GM19328 (cell line): ENCODE measurements around the gene TYMS.
"Not testable (repeated sequence)": the region's sequence is repeated elsewhere in the genome, so short reads cannot be mapped to it uniquely, and the experiment has no call there.

Experiments
- ATAC-seq: cut with Tn5 transposase; IDR thresholded peaks from one replicate; pipeline ENCODE4 v1.9.1; 2021; ENCODE audit warnings: mild to moderate bottlenecking, moderate library complexity; ENCODE audit not compliant: unreplicated experiment

TYMS gene

DNA sequence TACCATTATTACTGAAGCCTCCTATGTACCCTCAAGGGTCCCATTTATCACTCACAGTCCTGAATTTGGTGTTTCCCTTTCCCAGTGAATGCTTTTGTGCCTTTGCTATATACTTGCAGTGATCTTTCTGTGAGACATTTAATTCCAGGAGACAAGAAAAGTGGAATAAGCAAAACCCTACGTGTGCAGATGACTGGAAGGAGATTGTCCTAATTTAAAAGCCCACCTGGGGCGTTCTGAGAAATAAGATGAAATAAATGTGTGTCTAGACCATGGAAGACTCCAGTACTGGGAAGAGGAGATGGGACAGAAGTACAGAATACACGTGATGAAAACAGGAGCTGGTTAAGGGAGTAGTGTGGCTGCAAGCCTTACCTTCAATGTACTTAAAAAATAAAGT, 19.3 kb downstream of the TYMS start:
- ATAC-seq, result no peak

DNA sequence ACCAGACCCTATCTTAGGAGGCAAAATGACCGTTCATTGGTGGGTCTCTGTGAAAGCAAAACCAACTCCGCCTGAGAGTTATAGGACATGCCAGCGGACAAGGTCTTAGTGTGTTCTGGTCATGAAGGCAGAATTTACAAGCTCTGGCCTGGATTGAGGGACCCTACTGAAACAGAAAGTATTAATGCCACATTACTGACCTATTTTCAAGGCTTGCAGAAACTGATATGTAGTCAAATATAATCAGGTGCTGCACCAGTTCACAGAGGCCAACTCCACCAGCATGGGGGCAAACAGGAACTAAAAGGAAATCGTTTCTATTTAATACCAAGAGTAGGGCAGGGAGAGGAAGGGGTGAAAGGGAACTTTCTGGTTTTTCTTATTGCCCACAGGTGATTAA, 19.7 kb downstream of the TYMS start:
- no peak for ATAC-seq

DNA sequence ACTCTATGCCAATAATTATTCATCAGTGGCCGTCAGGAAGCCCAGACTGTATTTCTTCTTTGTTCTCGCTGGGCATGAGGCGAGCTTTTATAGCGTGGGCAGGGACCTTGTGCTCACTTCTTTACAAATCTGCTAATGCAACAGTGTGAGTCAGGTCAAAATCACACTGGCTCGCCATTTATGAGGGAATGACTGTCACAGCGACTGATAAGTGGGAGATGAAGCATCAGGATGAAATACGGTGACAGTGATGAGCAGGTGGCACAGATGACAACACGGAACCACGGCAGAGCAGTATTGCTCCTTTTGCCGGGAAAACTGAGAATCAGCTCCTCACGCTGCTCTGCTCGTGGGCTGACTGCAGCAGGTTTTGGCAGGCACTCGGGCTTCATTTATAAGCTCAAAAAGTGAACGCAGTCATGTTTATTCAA, 20.5 kb downstream of the TYMS start:
- no peak for ATAC-seq

DNA sequence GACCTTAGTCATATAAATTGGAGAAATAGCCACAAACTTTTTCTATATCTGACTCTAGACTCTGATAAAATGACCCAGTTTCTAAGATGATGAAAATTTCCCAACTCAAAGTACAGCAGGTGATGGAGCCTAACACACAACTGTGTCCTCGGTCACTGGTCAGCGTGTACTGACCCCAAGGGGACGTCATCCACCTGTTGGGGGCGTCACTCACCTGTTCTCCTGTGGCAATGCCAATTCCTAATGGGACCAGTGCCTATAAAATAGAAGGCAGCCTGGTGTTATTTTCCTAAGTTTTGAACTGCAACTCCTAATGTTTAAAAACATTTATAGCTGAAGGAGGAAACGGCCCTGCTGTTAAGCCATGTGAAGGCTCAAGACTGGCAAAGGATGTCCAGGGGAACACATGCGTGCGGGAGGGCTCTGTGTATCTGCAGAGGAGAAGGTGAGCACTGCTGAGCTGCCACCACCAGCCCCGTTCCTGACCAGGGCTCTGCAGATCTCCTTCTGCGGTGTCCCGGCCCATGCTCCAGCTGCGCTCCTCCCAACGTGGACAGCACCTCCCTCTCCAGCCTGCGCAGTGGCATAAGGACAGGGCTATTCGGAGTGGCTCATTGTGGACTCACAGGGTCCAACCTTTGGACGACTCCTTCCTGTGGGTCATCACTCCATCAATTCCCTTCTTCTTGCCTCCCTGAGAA, 21.2 kb downstream of the TYMS start:
- ATAC-seq, result no peak

DNA sequence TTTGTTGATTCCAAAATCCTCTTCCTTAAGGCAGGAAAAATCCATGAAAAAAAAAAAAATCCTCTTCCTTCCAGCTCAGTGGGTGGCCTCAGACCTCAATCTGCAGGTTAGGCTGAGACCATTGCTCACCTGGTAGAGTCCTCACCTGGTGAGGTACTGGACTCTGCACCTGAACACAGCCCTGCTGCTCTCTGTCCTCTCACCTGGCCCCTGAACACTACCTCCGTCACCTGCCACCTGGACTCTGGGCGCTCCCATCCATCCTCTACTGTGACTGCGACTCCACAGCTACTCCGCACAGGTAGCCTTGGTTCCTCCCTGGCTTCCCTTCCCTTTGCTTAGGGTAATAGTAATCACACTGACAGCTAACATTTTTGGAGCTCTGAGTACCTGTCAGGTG, 22.1 kb downstream of the TYMS start:
- ATAC-seq, result no peak

DNA sequence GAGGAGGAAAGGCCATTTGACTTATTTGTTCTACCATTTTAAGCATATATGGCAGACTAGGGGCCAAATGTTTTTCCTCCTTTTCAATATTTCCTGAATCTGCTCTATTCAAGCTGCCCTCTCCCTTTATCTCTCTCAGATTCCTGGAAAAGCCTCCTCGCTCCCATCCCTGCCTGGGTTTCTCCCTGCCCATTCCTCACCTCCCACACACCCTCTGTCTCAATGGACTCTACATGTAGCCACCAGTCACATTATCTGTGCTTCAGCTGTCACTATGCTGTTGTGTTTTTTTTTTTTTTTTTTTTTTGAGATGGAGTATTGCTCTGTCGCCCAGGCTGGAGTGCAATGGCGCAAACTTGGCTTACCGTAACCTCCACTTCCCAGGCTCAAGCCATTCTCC, 22.9 kb downstream of the TYMS start:
- ATAC-seq, result no peak

DNA sequence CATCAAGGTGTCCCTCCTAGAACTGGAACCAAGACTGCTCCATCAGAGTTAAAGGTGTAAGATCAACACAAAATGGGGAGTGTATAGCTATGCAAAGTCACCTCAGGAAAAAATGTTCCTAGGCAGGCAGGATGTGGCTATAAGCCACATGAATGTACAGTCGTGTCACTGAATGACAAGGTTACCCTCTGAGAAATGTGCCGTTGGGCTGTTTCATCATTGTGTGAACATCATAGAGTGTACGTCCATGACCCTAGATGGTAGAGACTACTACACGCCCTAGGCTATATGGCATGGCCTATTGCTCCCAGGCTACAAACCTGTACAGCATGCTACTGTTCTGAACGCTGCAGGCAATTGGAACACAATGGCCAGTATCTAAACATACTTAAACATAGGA, 24.5 kb downstream of the TYMS start:
- ATAC-seq, result no peak

DNA sequence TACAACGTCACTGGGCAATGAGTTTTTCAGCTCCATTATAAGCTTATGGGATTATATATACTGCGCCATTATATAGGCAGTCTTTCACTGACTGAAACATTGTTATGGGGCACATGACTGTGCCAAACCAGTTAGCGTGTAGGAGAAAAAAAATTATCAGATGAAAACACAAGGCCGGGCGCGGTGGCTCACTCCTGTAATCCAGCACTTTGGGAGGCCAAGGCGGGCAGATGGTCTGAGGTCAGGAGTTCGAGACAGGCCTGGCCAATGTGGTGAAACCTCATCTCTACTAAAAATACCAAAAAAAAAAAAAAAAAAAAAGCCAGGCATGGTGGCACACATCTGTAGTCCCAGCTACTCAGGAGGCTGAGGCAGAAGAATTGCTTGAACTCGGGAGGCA, 25.0 kb downstream of the TYMS start:
- ATAC-seq, result not testable (repeated sequence)

DNA sequence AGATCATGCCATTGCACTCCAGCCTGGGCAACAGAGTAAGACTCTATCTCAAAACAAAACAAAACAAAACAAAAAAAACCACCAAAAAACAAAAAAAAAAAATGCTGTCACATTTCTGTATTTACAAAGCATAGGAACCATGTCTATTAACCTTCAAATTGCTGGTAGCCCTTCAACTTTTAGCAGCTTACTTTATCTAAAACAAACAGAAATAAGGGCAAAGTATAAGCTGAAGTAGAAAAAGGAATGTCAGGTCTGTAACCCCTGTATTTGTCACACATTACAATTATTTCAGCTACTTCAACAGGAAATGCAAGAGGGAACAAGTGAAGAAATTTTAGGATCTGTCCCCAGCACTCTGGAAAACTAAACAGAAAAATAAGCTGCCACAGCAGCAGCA, 25.4 kb downstream of the TYMS start:
- no peak for ATAC-seq

DNA sequence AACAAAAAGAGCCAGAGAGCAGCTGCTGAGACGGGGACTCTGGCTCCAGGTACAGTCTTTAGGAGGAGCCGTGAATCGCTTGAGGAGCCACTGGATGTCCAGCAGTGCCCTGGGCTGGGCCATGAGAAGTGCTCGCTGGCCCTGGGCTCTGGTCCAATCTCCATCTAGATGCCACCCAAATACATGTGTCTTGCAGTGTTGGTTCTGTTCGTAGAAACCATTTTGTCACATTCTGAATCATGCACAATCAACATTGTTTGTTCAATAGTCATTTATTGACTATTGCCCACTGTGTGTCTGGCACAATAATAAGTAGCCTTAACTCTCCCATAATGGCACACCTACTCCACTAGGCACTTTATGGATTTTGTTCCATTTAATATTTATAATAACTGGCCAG, 26.1 kb downstream of the TYMS start:
- ATAC-seq, result no peak

DNA sequence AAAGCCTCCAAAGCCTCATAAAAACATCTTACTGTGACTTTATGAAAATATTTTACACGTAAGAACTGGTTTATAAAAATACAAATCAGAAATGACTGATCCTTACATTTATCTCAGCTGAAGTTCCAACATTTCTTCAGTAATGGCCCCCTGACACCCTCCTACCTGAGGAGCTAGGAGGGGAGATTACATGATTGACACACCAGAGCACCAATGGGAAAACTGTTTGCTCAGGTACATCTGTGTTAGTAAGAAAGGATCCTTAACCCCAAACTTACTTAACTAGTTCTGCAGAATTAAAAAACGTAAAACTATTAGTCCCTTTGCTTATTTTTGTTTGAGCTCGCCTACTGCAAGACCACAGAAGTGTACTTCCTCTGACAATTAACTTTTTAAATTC, 28.0 kb downstream of the TYMS start:
- no peak for ATAC-seq

DNA sequence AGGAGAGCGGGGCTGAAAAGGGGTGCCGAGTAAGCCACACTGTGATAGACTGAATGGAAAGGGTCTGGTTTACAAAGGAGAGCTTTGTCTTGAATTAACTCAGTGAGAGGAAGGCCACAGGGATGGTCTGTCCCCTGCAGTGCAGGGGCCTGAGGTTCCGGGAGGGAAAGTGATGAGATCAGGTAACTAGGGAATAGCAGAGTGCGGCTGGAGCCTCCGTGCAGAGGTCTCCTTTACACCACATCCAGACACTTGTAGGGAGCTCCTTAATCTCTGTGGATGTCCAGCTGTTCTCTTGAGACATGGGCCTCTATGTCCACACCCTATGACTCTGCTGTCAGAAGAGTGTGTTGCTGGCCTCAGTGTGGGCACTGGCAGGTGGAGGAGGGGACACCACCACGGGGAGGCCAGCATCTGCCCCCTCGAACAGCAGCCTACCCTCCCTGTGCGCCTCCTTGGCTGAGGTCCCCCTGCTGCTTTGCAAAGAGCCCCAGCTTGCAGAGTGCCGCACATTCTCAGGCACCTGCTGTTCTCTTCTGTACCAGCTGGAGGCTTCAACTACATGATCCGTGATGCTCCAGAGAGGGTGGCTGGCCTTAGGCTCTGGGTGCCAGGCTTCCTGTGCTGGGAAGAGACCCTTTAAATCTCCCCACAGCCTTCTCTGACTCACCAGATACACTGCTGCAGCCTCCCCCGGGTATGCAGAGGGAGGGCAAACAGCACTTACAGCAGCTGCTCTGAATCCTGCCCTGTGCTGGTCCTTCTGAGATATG, 29.1 kb downstream of the TYMS start:
- no peak for ATAC-seq

DNA sequence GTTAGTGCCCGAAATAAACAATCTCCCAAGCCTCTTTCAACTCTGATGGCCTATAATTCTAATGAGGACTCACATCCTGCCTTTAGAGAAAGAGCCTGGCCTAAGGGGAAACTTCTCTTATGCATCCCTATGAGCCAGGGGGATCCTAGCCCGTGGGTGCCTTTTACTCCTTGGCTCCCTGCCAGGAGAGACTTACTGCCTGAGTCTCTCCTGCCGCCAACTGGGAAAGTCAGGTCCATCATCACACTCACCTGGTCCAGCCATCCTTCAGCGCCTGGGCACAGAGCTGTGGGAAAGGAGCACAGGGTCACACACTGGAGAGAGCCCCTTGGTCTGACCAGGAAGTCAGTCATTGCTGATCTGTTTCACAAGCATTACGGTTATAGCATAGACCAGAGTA, 30.9 kb downstream of the TYMS start:
- no peak for ATAC-seq

DNA sequence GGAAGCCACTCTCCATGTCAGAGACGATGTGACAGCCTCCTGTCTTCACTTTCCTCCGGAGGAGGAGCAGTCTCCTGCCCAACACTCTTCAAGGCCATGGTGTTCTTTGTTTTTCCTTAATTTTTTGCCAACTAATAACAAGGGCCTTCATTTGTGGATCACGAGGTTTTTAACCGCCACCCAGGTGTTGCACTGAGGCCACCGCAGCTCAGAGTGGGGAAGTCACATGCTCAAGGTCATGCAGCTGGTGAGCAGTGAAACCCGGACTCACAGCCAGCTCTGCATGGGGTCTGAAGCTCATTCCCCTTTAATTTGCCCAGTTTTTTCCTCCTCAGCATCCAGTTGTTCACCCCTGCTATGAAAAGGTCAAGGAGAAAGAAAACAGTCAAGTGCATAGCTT, 35.4 kb downstream of the TYMS start:
- ATAC-seq, result no peak

DNA sequence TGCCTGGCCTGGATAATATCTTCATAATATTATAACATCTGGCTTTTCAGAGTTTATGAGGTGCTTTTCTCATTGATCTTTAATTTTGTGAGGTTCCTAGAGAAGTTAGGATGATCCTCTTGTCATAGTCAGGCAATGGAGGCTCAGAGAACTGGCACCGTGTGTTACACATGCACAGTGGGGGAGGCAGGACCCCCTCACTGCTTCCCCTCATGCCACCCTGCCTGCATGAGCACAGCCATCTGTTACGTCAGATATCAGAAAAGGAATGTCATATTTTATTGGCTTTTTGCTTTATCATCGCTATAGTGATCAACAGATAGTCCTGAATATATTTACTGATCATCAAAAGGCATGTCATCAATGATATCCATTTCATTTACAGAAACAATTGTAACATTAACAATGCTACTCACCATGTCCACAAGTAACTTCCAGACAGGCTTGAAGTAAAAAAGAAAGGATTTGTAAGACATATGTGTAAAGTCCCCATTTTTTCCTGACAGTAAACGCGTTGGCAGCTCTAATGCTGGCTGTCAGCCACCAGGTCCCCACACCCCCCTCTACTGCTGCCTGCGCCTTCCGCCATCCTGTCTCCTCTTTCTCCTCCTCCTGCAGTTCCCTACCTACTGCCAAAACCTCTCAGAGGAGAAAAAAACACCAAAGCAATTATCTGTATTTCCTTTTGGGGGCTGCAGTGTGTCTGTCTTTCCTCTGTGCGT, 36.2 kb downstream of the TYMS start:
- no peak for ATAC-seq

DNA sequence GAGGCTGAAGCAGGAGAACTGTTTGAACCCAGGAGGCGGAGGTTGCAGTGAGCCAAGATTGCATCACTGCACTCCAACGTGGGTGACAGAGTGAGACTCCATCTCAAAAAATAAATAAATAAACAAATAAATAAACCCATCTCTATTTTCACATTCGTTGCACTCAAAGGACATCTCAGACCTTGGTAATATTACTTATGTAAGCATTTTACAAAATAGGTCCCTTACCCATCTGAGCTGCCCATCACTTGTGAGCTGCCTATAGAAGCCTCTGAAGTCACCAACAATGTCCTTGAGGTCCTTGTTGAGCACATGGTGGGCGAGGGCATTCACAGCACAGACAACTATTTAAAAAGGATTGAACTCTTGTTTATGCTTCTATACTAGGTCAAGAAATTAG, 39.6 kb downstream of the TYMS start:
- ATAC-seq, result no peak

DNA sequence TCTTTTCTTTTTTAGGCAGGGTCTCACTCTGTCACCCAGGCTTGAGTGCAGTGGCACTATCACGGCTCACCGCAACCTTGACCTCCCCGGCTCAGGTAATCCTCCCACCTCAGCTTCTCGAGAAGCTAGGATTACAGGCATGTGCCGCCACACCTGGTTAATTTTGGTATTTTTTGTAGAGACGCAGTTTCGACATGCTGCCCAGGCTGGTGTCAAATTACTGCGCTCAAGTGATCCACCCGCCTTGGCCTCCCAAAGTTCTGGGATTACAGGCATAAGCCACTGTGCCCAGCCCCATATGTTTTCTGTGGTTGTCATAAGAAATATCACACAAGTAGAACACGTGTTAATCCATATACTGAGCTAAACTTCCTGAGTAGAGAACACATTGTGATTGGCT, 40.3 kb downstream of the TYMS start:
- no peak for ATAC-seq

DNA sequence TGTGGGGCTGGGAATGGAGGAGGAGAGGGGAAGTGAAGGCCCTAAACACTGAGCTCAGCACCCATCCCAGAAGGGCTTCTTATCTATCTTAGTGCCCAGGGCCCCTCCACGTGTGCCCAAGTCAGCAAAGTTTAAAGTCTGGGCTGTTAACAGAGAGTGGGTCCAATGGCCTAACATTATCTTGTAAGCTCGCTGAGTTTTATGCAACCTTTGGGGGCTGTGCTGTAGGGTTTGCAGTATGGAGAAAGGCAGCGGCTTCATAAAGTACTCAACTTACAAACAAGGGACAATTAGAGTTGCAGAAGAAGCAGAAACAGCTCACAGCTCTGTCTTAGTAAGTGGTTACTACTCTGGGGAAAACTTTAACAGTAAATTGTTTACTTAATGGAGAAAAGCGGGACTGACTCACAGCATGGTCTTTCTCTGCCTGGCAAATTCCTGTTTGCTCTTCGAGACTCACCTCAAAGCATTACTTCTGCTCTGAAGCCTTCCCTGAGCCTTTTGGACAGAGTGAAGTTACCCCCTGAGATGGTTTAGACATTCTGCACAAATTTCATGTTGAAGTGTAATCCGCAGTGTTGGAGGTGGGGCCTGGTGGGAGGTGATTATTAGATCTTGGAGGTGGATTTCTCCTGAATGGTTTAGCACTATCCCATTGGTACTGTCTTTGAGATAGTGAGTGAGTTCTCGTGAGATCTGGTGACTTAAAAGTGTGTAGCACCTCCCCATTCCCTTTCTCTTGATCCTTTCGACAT, 45.9 kb downstream of the TYMS start:
- no peak for ATAC-seq

DNA sequence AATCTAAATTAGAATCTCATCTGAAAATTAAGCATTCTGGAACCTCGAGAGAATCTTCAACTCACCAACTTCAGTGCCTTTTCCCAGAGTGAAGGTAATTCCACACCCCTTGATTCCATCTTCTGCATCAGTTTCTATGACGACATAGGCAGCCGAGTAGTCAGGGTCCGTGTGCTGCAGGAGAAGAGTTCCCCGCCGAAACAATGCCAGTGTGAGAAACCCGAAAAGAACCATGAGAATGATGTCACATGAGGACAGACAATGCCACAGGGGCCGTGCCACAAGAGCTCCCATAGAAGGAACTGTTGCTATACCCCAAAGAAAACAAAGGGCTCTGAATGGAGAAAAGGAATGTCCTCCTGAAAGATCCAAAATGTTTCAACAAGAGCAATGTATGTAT, 49.0 kb downstream of the TYMS start:
- no peak for ATAC-seq

DNA sequence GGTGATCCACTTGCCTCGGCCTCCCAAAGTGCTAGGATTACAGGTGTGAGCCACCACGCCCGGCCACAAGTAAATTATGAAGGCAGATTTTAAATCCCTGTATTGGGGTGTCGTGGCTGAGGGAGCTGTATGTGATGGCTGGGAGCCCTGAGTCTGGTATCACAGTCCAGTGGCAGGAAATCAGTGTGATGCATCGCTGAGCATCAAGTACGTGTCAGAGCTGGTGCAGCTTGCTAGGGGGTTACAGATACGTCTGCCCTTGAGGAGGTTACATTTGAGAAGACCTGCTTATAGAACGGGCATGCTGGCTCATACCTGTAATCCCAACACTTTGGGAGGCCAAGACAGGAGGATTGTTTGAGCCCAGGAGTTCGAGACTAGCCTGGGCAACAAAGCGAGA, 50.6 kb downstream of the TYMS start:
- ATAC-seq, result no peak

DNA sequence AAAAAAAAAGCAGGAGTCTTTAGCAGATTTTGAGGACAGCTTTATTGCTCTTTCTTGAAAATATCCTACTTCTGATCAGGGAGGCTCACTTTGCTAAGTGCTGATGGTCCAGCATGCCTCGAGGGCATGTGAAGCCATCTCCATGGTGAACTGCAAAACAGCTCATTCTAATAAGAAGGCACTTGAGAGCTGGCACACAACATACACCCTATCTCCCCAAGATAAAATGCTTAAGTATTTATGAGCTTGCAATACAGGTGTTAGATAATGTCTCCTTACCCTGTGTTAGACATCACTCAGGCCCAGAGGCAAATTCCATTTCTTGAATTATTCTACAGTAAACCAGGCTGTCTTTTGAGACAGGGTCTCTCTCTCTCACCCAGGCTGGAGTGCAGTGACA, 52.3 kb downstream of the TYMS start:
- no peak for ATAC-seq
